GM18951 (cell line): ENCODE measurements around the gene KIAA0232.
"Not testable (repeated sequence)": the region's sequence is repeated elsewhere in the genome, so short reads cannot be mapped to it uniquely, and the experiment has no call there.

Experiments used
- POLR2A ChIP-seq: IDR thresholded peaks from 4 replicates; pipeline ENCODE4 v1.6.1; 2011; ENCODE audit warnings: mild to moderate bottlenecking; ENCODE audit not compliant: insufficient read length, insufficient read depth; ENCODE audit errors: extremely low read depth
- in situ Hi-C: fragments of 300-500 bp; cut with MboI; formaldehyde crosslinking; loops from one replicate; pipeline ENCODE4 v1.12.0; 2022; ENCODE audit warnings: low sequenced_read_pairs, mixed read lengths, inconsistent platforms; ENCODE audit not compliant: unreplicated experiment

KIAA0232 gene

GRCh38 chr4:6824071-6824470 lies 41.5 kb downstream of the KIAA0232 start:
- in situ Hi-C loops = no loop called here
- no peak for TF ChIP-seq POLR2A

DNA sequence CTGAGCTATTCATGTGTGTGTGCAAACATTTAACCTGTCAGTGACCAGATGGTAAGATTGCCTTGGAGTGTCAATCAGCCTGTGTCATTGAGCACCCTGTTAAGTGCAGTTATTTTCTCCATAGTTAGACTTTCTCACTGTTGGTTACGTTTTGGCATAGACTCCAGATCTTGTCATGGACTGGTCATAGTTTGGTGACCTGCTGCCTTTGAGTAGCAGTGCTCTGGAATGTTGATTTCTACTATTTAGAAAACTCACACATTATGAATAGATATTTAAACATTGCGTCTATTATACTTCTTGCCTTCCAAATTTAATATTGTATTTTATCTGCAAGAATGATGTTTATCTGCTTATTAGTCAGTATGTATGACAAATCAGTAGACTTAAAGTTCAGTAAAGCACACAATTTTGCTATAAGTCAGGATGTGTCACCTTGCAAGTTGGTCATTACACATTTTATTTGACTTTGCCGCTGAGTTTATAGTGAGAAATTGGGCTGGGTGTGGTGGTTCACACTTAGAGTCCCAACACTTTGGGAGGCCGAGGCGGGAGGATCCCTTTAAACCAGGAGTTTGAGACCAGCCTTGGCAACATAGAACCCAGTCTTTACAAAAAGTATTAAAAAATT lies 42.4 kb downstream of the KIAA0232 start:
- no peak for TF ChIP-seq POLR2A
- in situ Hi-C loops = no loop called here

- TF ChIP-seq POLR2A = no peak
- in situ Hi-C loops = no loop called here
Observed at GRCh38 chr4:6825403-6825802, 42.9 kb downstream of the KIAA0232 start.

- TF ChIP-seq POLR2A = no peak
- in situ Hi-C loops = no loop called here
Observed at GRCh38 chr4:6826781-6827508, 44.4 kb downstream of the KIAA0232 start.

GRCh38 chr4:6829086-6829485 lies 46.6 kb downstream of the KIAA0232 start:
- no peak for TF ChIP-seq POLR2A
- in situ Hi-C loops = no loop called here

GRCh38 chr4:6834867-6835266 lies 52.3 kb downstream of the KIAA0232 start:
- in situ Hi-C loops = no loop called here
- no peak for TF ChIP-seq POLR2A

- in situ Hi-C loops = not testable (repeated sequence)
Observed at GRCh38 chr4:6835616-6836015, 53.1 kb downstream of the KIAA0232 start.

DNA sequence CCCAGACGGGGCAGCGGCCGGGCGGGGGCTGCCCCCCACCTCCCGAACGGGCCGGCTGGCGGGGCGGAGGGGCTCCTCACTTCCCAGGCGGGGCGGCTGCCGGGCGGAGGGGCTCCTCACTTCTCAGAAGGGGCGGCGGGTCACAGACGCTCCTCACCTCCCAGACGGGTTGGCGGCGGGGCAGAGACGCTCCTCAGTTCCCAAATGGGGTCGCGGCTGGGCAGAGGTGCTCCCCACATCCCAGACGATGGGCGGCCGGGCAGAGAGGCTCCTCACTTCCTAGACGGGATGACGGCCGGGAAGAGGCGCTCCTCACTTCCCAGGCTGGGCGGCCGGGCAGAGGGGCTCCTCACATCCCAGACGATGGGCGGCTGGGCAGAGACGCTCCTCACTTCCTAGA lies 54.6 kb downstream of the KIAA0232 start:
- in situ Hi-C loops = not testable (repeated sequence)

DNA sequence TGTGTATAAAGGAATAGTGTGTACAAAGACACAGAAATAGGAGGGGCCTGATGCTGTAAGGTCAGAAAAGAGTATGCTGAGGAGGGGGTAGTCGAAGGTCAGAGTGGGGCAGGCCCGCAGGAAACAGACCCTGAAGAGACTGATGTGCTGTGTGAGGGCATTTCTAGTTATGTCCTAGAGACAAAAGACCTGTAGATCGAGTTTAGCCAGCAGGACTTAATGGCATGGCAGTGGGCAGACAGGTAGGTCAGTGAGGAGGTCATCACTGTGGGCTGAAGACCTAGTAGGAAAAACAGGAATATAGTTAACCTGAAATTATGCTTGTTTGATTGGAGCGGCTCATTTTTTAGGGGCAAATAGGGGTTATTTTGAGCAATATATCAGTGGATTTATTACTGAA lies 57.1 kb downstream of the KIAA0232 start:
- in situ Hi-C loops = no loop called here
- no peak for TF ChIP-seq POLR2A

GRCh38 chr4:6840062-6840976 lies 57.8 kb downstream of the KIAA0232 start:
- in situ Hi-C loops = no loop called here
- no peak for TF ChIP-seq POLR2A

GRCh38 chr4:6845027-6845426 lies 62.5 kb downstream of the KIAA0232 start:
- in situ Hi-C loops = no loop called here
- TF ChIP-seq POLR2A = no peak

GRCh38 chr4:6845574-6845973 lies 63.0 kb downstream of the KIAA0232 start:
- TF ChIP-seq POLR2A = no peak
- in situ Hi-C loops = no loop called here

- TF ChIP-seq POLR2A = no peak
- in situ Hi-C loops = no loop called here
Observed at GRCh38 chr4:6847178-6847577, 64.7 kb downstream of the KIAA0232 start.
